ENCODE measurements around the gene ACD.

- no peak for TF ChIP-seq CTCF (IDR thresholded peaks at IDR 0.05)
- TF ChIP-seq POLR2A (IDR thresholded peaks at IDR 0.05), result no peak
These were observed 43.6 kb upstream of the ACD start for GRCh38 chr16:67703626-67704025.
